K562 (cell line): ENCODE data around the gene MEF2B. TPM values are rescaled to one million over a fixed set of nuclear protein-coding genes. Genes with fewer than 3 reads are reported as not detected.
A peak's percentile ranks its signal among the peaks of the same experiment; 100 is the strongest.

Experiments
- ARNT ChIP-seq, 2 experiments: fragments of 450-650 bp; IDR thresholded peaks; 2 replicates each; pipeline ENCODE4 v1.6.1; 2016; ENCODE audit warnings: mild to moderate bottlenecking in 1 of 2
- BHLHE40 ChIP-seq: IDR thresholded peaks from 2 replicates; pipeline ENCODE4 v1.6.1; 2011; ENCODE audit warnings: low read length, improper control_type of control experiment
- BRF2 ChIP-seq: IDR thresholded peaks from 3 replicates; pipeline ENCODE4 v1.6.1; 2011; ENCODE audit warnings: borderline replicate concordance, mild to moderate bottlenecking; ENCODE audit not compliant: insufficient read length, insufficient read depth
- CXXC5 ChIP-seq: fragments of 250-450 bp; sonication (Bioruptor Pico); IDR thresholded peaks from 2 replicates; pipeline ENCODE4 v1.8.0; 2022; ENCODE audit warnings: inconsistent platforms, mild to moderate bottlenecking, moderate library complexity
- DNMT1 ChIP-seq: fragments of 450-650 bp; IDR thresholded peaks from 2 replicates; pipeline ENCODE4 v1.6.1; 2016; ENCODE audit warnings: antibody characterized with exemption, mild to moderate bottlenecking
- DPF2 ChIP-seq: fragments of 450-650 bp; IDR thresholded peaks from 2 replicates; pipeline ENCODE4 v1.6.1; 2016
- E2F8 ChIP-seq: fragments of 450-650 bp; IDR thresholded peaks from 2 replicates; pipeline ENCODE4 v1.7.1; 2018; ENCODE audit warnings: mild to moderate bottlenecking, low read depth; ENCODE audit not compliant: partially characterized antibody
- ESRRB ChIP-seq: fragments of 250-450 bp; sonication (Bioruptor Pico); IDR thresholded peaks from 2 replicates; pipeline ENCODE4 v1.5.0; 2020; ENCODE audit warnings: mild to moderate bottlenecking, moderate library complexity, borderline replicate concordance
- FOSL1 ChIP-seq: fragments of 200-800 bp; sonication (Bioruptor generic); conservative IDR thresholded peaks from 2 replicates; pipeline ENCODE4 v1.6.1; 2016; ENCODE audit warnings: missing genetic modification characterization, missing compliant biosample characterization
- GTF3C2 ChIP-seq: IDR thresholded peaks from 3 replicates; pipeline ENCODE4 v1.6.1; 2011; ENCODE audit warnings: borderline replicate concordance, mild to moderate bottlenecking, moderate library complexity; ENCODE audit not compliant: insufficient read length; ENCODE audit errors: extremely low read depth
- HCFC1 ChIP-seq: IDR thresholded peaks from 2 replicates; pipeline ENCODE4 v1.6.1; 2012; ENCODE audit warnings: low read depth, low read length, improper control_type of control experiment
- KDM1A ChIP-seq, 2 experiments: fragments of 450-650 bp; IDR thresholded peaks; 2 replicates each; pipeline ENCODE4 v1.6.1; 2016; ENCODE audit warnings: mild to moderate bottlenecking in 2 of 2
- KLF6 ChIP-seq: fragments of 250-450 bp; sonication (Bioruptor Pico); IDR thresholded peaks from 2 replicates; pipeline ENCODE4 v1.4.0; 2020; ENCODE audit warnings: mild to moderate bottlenecking, moderate library complexity, borderline replicate concordance
- MAFF ChIP-seq: IDR thresholded peaks from 2 replicates; pipeline ENCODE4 v1.6.1; 2012; ENCODE audit warnings: low read length, improper control_type of control experiment
- PYGO2 ChIP-seq: fragments of 450-650 bp; IDR thresholded peaks from 2 replicates; pipeline ENCODE4 v1.6.1; 2016; ENCODE audit warnings: mild to moderate bottlenecking, missing genetic modification characterization, moderate library complexity, missing compliant biosample characterization
- SPI1 ChIP-seq: IDR thresholded peaks from 2 replicates; pipeline ENCODE4 v1.6.1; 2011; ENCODE audit warnings: low read depth, low read length, control low read depth, borderline replicate concordance
- SRF ChIP-seq, 2 experiments: fragments of 250-450, 450-650 bp in 1 of 2; sonication (Bioruptor Pico) in 1 of 2; sonication (generic) in 1 of 2; formaldehyde crosslinking; IDR thresholded peaks; 2 replicates each; pipeline versions ENCODE4 v1.5.0 to v1.5.1; 2020 to 2022; ENCODE audit warnings: mild to moderate bottlenecking in 1 of 2, missing genetic modification reagents in 1 of 2
- U2AF2 ChIP-seq: fragments of 200-400 bp; formaldehyde crosslinking; optimal IDR thresholded peaks from 2 replicates; pipeline ENCODE3; 2017; ENCODE audit warnings: low read depth, mild to moderate bottlenecking, low read length
- ZNF121 ChIP-seq: sonication (generic); formaldehyde crosslinking; conservative IDR thresholded peaks from 2 replicates; pipeline ENCODE4 v1.8.0; 2022; ENCODE audit warnings: missing genetic modification reagents
- ZNF589 ChIP-seq: fragments of 200-800 bp; sonication (Bioruptor generic); IDR thresholded peaks from 2 replicates; pipeline ENCODE4 v1.6.1; 2016; ENCODE audit warnings: low read depth, missing genetic modification characterization, missing compliant biosample characterization
- ZNF785 ChIP-seq: fragments of 250-450 bp; sonication (Bioruptor Pico); IDR thresholded peaks from 2 replicates; pipeline ENCODE4 v1.4.0; 2020; ENCODE audit warnings: mild to moderate bottlenecking
- ZSCAN29 ChIP-seq: fragments of 450-650 bp; IDR thresholded peaks from 2 replicates; pipeline ENCODE4 v1.6.1; 2017
- polyA plus RNA-seq, 8 experiments: library from polyadenylated mRNA; depleted of rRNA in 4 of 8; stranded (reverse) in 5 of 8; unstranded in 3 of 8; fragments of >200 nt; fragmentation: Nextera tagmentation in 2 of 8; fragmentation: Illumina TruSeq in 1 of 8; extraction: Ambion mirVana in 2 of 8; extraction: Trizol in 1 of 8; gene quantifications; 2 replicates each; pipeline versions ENCODE4 v1.2.1 to v1.2.3, GENCODE V29; 2011 to 2014; ENCODE audit warnings: inconsistent platforms in 1 of 8, missing spikeins in 1 of 8
- total RNA-seq, 7 experiments: library from RNA; depleted of rRNA in 6 of 7; stranded (reverse); fragments of >200 nt in 6 of 7; fragmentation: Illumina TruSeq in 2 of 7; extraction: Trizol in 2 of 7; gene quantifications; 2 replicates each; pipeline versions ENCODE4 v1.2.1 to v1.2.3, GENCODE V29; 2011 to 2021; ENCODE audit warnings: low replicate concordance in 1 of 7

Gene MEF2B
- total and polyA plus RNA-seq, 9 of the 15 experiments (the other 6 are each of a cell fraction or from before 2014, with no cell fraction given), result 0.14 to 1.9 (median 0.71) TPM; not detected in 3

- TF ChIP-seq E2F8 (peak; percentile 91), SRF (CRISPR knock-in tag; IDR thresholded peaks at IDR 0.05) (peak in 1 of 2 experiments; percentile 20; a peak in 1 of 4 replicates), CXXC5 (peak; percentile 78), DPF2 (0 out of 2 replicates have a peak, but pooled peaks have one; percentile 30), ZNF121 (CRISPR knock-in tag) (no peak), HCFC1 (0 out of 2 replicates have a peak, but pooled peaks have one; percentile 25), GTF3C2 (peak; percentile 71), MAFF (no peak), KLF6 (no peak), DNMT1 (no peak), FOSL1 (tag) (no peak), BRF2 (no peak), BHLHE40 (no peak), KDM1A (IDR thresholded peaks at IDR 0.05) (peak; percentile 72 to 79), ZNF589 (0 out of 2 replicates have a peak, but pooled peaks have one; percentile 60), ZSCAN29 (no peak), ESRRB (CRISPR knock-in tag) (no peak), ARNT (IDR thresholded peaks at IDR 0.05) (0 out of 4 replicates have a peak, but pooled peaks of 1 of the 2 experiments have one; percentile 22), SPI1 (peak; percentile 60; the same call in 1 of the 2 replicates), PYGO2 (tag) (no peak), U2AF2 (no peak), ZNF785 (CRISPR knock-in tag) (no peak)
These were observed 33.2 kb upstream of the MEF2B start, which contains the start of gene NR2C2AP (continued) for GRCh38 chr19:19203012-19203856.
